ENCODE measurements around the gene ARL14EP. TPM values are rescaled to one million over a fixed set of nuclear protein-coding genes. Genes with fewer than 3 reads are reported as not detected.

ARL14EP gene
- polyA plus RNA-seq, 1 donor (not counting 4 experiments of a cell fraction or from before 2014, with no cell fraction given), result 32.6 TPM

DNA sequence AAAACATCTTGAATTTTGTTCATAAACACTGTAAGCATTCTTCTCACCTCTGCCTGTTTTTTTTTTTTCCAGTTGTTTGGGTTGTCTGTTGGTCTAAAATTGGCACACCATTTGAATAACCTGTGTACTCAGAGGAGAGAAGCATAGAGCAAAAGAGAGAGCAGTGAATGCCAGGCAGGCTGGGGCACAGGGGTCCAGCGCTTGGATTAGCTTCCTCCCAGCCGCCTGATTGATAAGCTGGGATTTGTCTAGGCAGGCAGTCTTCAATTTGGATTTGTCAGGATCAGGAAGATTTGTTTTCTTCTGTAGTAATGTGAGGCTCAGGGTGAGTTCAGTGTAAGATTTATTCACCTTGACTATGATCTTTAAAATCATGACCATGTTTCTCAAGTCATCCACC lies 59.0 kb downstream of the ARL14EP start:
- DNase-seq (ENCODE audit: low read depth, low spot score), result no peak
- no peak for FAIRE-seq
- Histone ChIP-seq H2AFZ (ENCODE audit: control insufficient read depth, low read length) (no peak overlapping the region), H3K27me3 (ENCODE audit: control insufficient read depth, extremely low read depth, insufficient read depth, low read length) (no peaks in the 10 kb centered on the region), H3K79me2 (ENCODE audit: control insufficient read depth, insufficient read depth, low read length) (no peaks in the 10 kb centered on the region), H3K4me2 (ENCODE audit: control insufficient read depth, extremely low read depth, insufficient read depth, low read depth, low read length) (no peak overlapping the region), H3K36me3 (ENCODE audit: control insufficient read depth in 2 of 2, extremely low read depth in 1 of 2, insufficient read depth in 2 of 2, low read length in 2 of 2) (no peaks in the 10 kb centered on the region), H3K27ac (ENCODE audit: control insufficient read depth, insufficient read depth, low read length) (no peak overlapping the region), H3K4me1 (ENCODE audit: control insufficient read depth, extremely low read depth, insufficient read depth, low read length) (peaks cover 5% of the 10 kb centered on the region), H3K9me3 (ENCODE audit: control insufficient read depth, low read depth, low read length) (no peaks in the 10 kb centered on the region), H3K4me3 (ENCODE audit: control insufficient read depth in 2 of 3, extremely low read depth in 1 of 3, insufficient read depth in 2 of 3, low read depth in 1 of 3, low read length in 3 of 3) (no peak overlapping the region), H3K9ac (ENCODE audit: control insufficient read depth, extremely low read depth, insufficient read depth, low read length) (no peak overlapping the region), H4K20me1 (ENCODE audit: control insufficient read depth, extremely low read depth, insufficient read depth, low read length) (no peaks in the 10 kb centered on the region), H3K9me1 (ENCODE audit: control insufficient read depth, extremely low read depth, insufficient read depth, low read length) (no peaks in the 10 kb centered on the region)
- TF ChIP-seq, protein P1, sequence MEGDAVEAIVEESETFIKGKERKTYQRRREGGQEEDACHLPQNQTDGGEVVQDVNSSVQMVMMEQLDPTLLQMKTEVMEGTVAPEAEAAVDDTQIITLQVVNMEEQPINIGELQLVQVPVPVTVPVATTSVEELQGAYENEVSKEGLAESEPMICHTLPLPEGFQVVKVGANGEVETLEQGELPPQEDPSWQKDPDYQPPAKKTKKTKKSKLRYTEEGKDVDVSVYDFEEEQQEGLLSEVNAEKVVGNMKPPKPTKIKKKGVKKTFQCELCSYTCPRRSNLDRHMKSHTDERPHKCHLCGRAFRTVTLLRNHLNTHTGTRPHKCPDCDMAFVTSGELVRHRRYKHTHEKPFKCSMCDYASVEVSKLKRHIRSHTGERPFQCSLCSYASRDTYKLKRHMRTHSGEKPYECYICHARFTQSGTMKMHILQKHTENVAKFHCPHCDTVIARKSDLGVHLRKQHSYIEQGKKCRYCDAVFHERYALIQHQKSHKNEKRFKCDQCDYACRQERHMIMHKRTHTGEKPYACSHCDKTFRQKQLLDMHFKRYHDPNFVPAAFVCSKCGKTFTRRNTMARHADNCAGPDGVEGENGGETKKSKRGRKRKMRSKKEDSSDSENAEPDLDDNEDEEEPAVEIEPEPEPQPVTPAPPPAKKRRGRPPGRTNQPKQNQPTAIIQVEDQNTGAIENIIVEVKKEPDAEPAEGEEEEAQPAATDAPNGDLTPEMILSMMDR (optimal IDR thresholded peaks at IDR 0.05 in 1 of 3, IDR thresholded peaks at IDR 0.05 in 1 of 3, conservative IDR thresholded peaks at IDR 0.05 in 1 of 3; ENCODE audit: extremely low read depth in 1 of 3, insufficient read depth in 2 of 3, low read length in 3 of 3), result no peak
- TF ChIP-seq EZH2 (IDR thresholded peaks at IDR 0.05; ENCODE audit: low read length), result no peak
- dilution Hi-C loops (cut with MboI; ENCODE audit: extremely low pct_ligation_motif_present, low sequenced_read_pairs), result no loop called here

Other genes starting within 250 kb of the ARL14EP start
- gene FSHB, start 92.1 kb upstream of the ARL14EP start, polyA plus RNA-seq, result not detected in 3 replicates

Data from keratinocyte (primary cell).